Mononuclear cell (primary cell): ENCODE measurements around the gene PLXNA2. TPM values are rescaled to one million over a fixed set of nuclear protein-coding genes. Genes with fewer than 3 reads are reported as not detected.

ENCODE experiments used
- H3K27me3 ChIP-seq: 2 replicates; pipeline ENCODE4 v1.6.0; 2011; ENCODE audit warnings: low read length, control low read depth; ENCODE audit not compliant: insufficient read depth
- H3K4me1 ChIP-seq: 2 replicates; pipeline ENCODE4 v1.5.1; 2011; ENCODE audit warnings: mild to moderate bottlenecking, low read length, control low read depth; ENCODE audit not compliant: insufficient read depth
- H3K4me3 ChIP-seq: 2 replicates; pipeline ENCODE4 v1.5.1; 2011; ENCODE audit warnings: mild to moderate bottlenecking, low read length, moderate library complexity
- H3K9me3 ChIP-seq: 2 replicates; pipeline ENCODE4 v1.5.1; 2011; ENCODE audit warnings: low read depth, mild to moderate bottlenecking, control low read depth, low read length
- total RNA-seq: library from RNA; depleted of rRNA; stranded (reverse); fragments of >200 nt; gene quantifications from one replicate; pipeline ENCODE4 v1.2.3, GENCODE V29; 2012

The PLXNA2 gene
- total RNA-seq, 1 donor: 2.6 TPM

DNA sequence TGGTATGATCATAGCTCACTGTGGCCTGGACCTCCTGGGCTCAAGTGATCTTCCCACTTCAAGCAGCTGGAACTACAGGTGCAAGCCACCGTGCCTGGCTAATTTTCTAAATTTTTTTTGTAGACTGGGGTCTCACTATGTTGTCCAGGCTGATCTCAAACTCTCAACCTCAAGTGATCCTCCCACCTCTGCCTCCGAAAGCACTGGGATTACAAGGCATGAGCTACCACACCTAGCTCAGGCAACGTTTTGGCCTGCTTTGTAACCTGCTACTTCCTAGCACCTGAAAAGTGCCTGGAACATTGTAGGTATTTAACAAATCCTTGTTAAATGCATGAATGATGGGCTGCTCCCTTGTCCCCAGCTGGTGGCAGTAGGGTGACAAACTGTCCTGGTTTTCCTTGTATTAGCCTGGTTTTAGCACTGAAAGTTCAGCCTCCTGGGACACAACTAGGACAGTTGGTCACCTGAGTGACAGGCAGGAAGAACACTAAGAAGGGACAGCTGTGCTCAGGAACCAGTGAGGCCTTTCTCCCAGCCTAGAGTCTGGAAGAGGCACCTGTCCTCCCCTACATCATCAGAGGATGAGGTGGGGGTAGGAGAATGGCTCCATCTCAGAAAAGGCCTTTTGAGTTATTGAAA, 244.8 kb downstream of the PLXNA2 start:
- Histone ChIP-seq H3K27me3 (no peaks in the 10 kb centered on the region), H3K4me3 (no peak overlapping the region), H3K9me3 (no peaks in the 10 kb centered on the region), H3K4me1 (no peaks in the 10 kb centered on the region)

DNA sequence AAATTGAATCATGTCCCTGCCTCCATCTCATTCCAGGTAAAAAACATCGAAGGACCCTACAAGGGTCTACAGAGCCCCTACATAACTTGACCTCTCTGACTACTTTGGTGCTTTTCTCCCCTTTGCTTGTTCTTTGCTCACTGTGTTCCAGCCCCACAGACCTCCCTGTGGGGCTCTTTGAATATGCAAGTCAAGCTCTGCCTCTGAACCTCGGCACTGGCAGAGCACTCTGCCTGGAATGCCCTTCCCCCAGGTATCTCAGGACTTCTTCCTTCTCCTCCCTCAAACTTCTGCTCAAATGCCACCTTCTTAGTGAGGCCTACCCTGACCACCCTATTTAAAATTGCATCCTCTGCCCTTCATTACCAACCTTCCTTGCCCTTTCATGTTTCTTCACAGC, 245.5 kb downstream of the PLXNA2 start:
- Histone ChIP-seq H3K4me3 (no peak overlapping the region), H3K9me3 (no peaks in the 10 kb centered on the region), H3K4me1 (no peaks in the 10 kb centered on the region), H3K27me3 (no peaks in the 10 kb centered on the region)

DNA sequence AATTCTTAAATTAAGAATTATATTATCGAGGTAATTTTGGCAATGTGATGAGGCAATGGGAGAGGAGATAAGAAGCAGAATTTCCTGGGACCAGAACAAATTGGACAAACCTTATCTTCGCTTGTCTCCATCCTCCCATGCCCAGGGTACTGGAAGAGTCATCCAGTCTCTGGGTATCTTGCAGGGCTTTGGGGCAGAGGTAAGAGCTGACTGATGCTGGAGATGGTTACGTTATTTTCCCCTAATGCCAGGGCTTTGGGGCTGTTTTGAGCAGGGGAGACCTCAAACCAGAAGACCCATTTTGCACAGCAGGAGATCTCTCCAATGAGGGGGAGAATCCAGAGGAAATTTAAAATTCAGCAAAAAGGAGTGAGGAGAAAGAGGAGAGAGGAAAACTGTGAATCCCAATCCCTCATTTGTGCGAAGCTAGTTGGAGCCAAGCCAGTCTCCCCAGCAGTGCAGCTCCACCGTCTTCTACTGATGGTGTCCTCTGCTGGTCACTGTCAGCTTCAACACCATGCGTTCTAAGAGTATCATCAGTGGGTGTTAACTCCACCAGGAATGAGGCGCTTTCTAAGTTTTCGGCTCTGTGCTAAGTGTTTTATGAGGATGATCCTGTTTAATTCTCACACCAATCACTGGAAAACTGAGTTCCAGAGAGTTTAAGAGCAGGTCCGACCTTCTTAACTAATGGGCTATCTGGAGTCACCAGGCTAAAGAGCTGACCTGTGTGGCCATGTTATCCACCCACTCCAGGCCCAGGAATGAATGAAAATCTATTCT, 246.5 kb downstream of the PLXNA2 start:
- no peaks in the 10 kb centered on the region for H3K9me3 ChIP-seq
- no peak overlapping the region for H3K4me3 ChIP-seq
- H3K27me3 ChIP-seq: no peaks in the 10 kb centered on the region
- H3K4me1 ChIP-seq: no peaks in the 10 kb centered on the region

DNA sequence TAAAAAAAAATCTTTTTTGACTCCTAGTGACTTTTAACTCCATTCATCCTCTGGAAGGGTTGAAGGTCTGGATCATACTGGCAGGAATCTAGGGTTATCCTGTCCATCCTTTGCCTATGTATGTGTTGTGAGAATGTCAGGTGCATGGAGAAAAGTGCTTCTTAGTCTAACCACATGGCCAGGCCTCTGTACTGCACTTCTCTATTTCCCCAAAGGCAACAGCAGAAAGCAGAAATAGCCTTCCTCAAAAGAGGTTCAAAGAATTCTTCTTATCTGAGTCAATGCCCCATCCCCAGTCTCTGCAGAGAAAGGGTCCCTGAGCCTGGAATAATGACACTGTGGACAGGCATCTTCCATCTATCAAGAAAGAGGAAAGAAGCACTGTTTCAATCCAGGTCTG, 247.5 kb downstream of the PLXNA2 start:
- Histone ChIP-seq H3K4me3 (no peak overlapping the region), H3K27me3 (no peaks in the 10 kb centered on the region), H3K4me1 (no peaks in the 10 kb centered on the region), H3K9me3 (no peaks in the 10 kb centered on the region)

DNA sequence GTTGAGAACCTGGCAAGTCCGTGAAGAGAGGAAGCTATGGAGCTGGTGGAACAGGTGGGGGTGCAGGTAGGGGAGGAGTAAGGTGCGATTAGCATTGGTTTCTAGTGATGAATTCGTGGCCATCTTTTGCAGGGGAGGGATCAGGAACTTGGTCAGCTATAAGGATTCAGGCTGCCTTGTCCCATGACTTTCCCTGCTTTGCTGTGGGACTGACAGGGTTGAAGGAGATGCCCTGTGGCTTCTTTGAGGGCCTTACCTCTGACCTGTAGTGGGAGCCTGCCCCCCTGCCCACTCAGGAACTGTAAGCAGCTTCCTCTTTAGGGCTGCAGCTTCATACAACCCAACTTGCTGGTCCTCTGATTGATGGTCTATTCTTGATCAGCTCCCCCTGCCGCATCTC, 248.6 kb downstream of the PLXNA2 start:
- Histone ChIP-seq H3K4me1 (no peaks in the 10 kb centered on the region), H3K27me3 (no peaks in the 10 kb centered on the region), H3K9me3 (no peaks in the 10 kb centered on the region)

DNA sequence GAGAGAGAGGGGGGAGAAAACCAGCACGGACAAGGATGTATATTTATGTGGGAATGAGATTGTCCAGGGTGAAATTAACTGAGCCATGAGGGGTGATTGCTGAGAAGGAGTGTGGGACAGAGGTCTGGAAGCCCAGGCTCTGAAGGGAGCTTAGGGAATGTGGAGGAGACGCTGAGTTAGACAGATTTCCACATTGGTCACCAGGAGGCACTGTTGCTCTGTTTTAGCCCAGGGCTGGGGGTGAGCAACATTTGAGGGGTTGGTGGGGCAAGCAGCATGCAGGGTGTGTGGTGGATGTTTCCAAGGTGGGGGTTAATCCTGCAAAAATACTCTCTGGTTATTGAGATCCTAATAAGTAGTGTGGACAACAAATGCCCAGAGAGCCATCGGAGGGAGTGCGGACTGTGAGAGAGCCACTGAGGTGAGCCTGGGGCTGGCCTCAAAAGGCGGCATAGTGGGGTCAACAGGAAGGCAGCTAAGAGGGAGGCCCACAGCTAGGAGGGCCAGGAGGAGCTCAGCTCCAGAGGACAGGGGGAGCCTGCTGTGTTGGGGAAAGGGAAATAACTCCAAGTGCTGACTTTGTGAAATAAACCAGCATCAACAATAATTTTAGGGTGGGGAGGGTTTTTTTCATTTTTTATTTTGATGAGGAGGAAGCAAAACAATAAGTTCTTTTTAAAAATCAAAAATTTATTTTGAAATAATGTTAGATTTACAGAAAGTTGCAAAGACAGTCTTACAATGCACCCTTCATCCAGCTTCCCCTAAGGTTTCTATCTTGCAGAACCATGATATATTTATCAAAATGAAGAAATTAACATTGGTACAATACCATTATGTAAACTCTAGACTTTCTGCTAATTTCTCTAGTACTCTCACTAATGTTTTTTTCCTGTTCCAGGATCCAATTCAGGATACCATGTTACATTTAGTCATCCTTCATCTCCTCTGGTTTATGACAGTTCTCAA, 250.4 kb downstream of the PLXNA2 start:
- Histone ChIP-seq H3K9me3 (no peaks in the 10 kb centered on the region), H3K4me1 (no peaks in the 10 kb centered on the region), H3K27me3 (no peaks in the 10 kb centered on the region), H3K4me3 (no peak overlapping the region)

More for the DNA sequence above, 248.6 kb downstream of the PLXNA2 start:
- no peak overlapping the region for H3K4me3 ChIP-seq

DNA sequence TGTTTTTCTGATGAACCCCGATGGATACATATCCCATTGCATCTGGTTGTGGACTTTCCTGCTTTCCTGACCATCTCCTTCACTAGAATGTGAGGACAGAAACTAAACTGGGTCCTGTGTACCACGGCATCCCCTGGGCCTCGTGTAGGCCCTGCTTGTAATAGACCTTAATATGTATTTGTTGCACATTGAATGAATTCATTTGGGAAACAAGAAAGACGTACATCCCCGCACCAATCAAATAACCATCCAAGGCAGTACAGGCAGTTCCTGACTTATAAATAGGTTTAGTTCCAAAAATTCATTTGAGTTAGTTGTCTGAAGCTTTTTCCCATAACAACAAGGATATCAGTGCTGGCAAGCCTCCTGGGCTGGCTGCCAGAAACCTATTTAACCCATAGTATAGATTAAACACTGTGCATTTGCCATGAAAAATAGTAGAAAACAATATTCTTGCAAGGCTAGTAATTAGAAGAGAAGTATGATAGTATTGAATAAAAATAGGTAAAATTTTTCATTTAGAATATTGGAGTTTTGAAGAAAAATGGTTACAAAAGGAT, 251.4 kb downstream of the PLXNA2 start:
- no peak overlapping the region for H3K4me3 ChIP-seq
- H3K27me3 ChIP-seq: no peaks in the 10 kb centered on the region
- H3K9me3 ChIP-seq: no peaks in the 10 kb centered on the region
- no peaks in the 10 kb centered on the region for H3K4me1 ChIP-seq

DNA sequence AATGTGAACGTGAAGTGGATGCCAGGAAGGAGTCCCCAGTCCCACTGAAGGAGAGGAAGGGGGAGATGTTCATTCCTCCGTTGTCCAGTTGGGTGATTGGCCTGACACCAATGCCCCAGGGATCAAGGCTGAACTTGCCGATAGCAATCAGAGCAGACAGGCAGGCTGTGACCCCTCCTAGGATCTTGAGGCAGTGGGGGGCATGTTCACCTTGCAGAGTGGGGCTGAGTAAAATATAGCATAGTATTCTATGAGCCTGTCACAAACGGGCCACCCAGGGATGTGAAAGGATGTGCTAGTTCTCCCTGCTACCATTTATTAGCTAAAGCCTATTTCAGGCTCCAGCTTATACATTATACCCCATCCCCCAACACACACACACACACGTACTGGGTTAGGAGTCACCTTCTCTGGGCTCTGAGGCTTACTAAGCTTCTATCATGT, 252.6 kb downstream of the PLXNA2 start:
- Histone ChIP-seq H3K4me1 (no peaks in the 10 kb centered on the region), H3K4me3 (no peak overlapping the region), H3K9me3 (no peaks in the 10 kb centered on the region), H3K27me3 (no peaks in the 10 kb centered on the region)

DNA sequence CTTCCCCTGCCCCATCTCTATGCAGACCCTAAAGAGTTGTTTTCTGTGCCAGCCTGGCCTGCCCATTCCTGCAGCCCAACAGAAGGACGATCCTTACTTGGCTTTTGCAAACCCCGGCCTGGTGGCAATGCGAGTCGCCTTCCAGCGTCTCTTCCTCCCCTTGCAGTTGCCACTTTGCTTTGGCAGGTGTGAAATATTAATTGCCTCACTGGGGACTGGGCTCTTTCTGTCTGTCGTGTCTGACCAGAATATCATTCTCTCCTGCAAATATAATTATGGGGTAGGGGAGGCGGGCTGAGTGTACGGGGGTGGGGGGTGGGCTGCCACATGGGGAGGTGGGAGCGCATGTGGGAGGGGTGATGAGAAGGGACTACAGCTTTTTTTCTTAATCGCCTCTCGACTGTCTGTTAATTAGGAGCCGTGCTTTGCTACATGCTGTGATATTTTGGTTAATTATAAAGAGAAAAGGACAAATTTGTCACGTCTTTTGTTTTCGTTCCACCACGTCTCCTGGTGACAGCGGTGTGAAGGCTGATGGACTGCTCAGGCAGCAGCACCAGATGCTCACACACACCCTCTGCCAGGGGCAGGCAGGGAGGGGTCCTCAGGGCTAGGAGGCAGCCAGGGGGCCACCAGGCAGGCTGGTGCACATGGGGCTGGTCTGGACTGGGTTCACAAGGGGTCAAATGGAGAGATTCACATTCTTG, 253.2 kb downstream of the PLXNA2 start:
- Histone ChIP-seq H3K4me1 (no peaks in the 10 kb centered on the region), H3K4me3 (no peak overlapping the region), H3K9me3 (no peaks in the 10 kb centered on the region), H3K27me3 (no peaks in the 10 kb centered on the region)

DNA sequence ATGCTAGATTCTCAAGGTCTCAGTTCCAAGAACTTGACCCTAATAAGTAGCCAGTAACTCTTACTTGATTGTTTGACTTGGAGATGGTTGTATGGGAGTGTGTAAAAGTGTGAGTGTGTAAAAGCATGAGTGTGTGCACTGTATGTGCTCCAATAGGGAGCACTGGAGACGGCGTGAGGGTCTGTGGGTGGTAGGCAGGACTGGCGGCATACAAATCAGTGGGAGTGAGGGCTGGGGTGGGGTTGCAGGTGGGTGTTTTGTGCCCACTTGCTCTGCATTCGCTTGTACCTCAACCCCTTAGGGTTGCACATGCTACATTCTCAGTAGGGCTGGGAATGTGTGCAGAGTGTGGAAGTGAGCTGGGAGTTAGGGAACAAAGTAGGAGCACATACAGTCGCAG, 253.7 kb downstream of the PLXNA2 start:
- H3K9me3 ChIP-seq: no peaks in the 10 kb centered on the region
- H3K27me3 ChIP-seq: no peaks in the 10 kb centered on the region
- H3K4me3 ChIP-seq: no peak overlapping the region
- H3K4me1 ChIP-seq: no peaks in the 10 kb centered on the region

DNA sequence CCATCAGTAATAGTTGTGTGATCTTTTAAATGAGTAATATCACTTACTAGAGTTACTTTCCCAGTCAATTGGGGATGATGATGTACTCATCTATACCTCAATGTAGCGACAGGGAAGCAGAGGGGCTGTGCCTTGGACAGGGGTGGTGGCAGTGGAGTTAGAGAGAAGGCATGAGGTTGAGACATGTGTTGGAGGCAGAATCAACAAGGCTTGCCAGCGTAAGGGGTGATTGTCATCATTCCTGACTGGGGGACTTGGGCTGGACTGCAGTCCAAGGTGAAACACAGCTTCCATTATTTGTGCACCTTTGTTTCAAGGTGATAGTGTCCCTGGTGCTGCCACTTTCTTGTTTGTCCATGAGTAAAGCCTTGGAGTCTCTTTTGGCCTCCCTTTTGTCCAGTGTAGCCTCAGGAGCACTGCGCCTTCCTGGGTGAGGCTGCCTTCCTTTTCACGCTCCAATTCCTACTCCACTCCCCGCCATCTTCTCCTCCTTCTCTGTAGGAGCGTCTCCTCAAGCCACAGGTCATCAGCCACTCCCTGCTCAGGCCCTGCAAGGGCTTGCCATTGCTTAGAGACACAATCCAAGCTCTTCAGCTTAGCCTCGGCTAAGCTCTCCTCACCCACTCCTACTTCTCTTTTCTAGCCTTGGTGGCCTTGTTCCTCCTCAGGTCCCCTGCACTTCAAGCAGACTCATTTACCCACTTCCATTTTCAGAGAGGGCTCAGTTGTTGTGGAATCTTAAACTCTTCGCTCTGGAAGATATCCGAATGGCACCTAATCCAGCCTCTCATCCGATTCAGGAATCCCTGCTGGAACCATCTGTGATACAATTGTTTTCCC, 255.6 kb downstream of the PLXNA2 start:
- Histone ChIP-seq H3K4me3 (no peak overlapping the region), H3K4me1 (no peaks in the 10 kb centered on the region), H3K9me3 (no peaks in the 10 kb centered on the region), H3K27me3 (no peaks in the 10 kb centered on the region)

DNA sequence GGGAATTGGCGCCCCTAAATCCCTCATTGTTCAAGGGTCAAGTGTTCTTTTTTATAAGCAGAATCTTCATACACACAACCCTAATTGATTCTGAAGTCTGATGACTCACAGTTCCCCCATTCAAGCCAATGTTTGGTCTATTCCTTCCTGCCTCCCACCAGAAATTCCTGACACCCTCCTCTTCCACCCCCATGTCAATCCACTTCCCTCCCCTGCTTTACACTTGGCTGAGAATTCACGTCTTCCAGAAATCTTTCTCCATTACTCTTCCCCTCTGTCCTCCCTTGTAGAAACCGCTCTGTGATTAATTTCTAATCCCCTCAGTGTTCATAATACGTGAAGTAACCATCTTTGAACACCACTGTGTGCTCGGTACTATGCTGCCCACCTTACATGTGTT, 257.0 kb downstream of the PLXNA2 start:
- no peaks in the 10 kb centered on the region for H3K9me3 ChIP-seq
- H3K4me1 ChIP-seq: no peaks in the 10 kb centered on the region

DNA sequence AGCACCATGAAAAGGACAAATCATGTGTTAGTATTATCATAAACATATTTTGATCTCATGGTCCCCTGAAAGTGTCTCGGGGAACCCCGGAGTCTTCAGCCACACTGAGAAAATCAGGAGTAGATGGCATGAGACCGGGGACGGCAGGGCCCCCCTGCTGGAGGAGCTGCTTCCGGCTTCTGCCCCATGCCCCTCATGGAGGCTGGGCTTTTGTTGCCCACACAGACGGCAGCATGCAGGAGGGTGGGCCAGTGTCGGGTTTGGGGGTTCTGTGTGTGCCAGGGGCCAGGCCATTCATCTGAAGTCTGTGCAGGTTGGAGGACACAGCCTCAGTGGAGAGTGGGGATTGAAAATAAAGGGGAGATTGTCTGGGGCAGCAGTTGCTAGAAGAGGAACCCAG, 258.2 kb downstream of the PLXNA2 start:
- H3K4me3 ChIP-seq: no peak overlapping the region
- no peaks in the 10 kb centered on the region for H3K9me3 ChIP-seq
- H3K27me3 ChIP-seq: no peaks in the 10 kb centered on the region
- no peaks in the 10 kb centered on the region for H3K4me1 ChIP-seq

More for the DNA sequence above, 257.0 kb downstream of the PLXNA2 start:
- Histone ChIP-seq H3K27me3 (no peaks in the 10 kb centered on the region), H3K4me3 (no peak overlapping the region)
